AG04450 (cell line): ENCODE data around the gene PCDHB1. TPM values are rescaled to one million over a fixed set of nuclear protein-coding genes. Genes with fewer than 3 reads are reported as not detected.
"Not testable (repeated sequence)": the region's sequence is repeated elsewhere in the genome, so short reads cannot be mapped to it uniquely, and the experiment has no call there.

ENCODE experiments used
- CTCF ChIA-PET: fragments of 300-600, 350-600 bp; formaldehyde crosslinking; extraction: SDS; loops from one replicate; lab custom pipeline; 2022; ENCODE audit warnings: antibody characterized with exemption, inconsistent platforms; lab: Charles Lee
- POLR2A ChIA-PET: fragments of 350-600 bp; formaldehyde crosslinking; extraction: SDS; loops from one replicate; lab custom pipeline; 2021; ENCODE audit warnings: antibody characterized with exemption, inconsistent platforms; lab: Yijun Ruan, JAX
- DNase-seq: peaks from one replicate; pipeline ENCODE4 v3.0.0-alpha.2; 2011; ENCODE audit warnings: low read depth, low spot score
- H3K27ac ChIP-seq: one replicate; pipeline ENCODE4 v1.5.1; 2012; ENCODE audit warnings: low read depth, low read length, control low read depth
- H3K27me3 ChIP-seq: one replicate; pipeline ENCODE4 v1.6.0; 2012; ENCODE audit warnings: low read length; ENCODE audit not compliant: control insufficient read depth, insufficient read depth
- H3K4me3 ChIP-seq: 2 replicates; pipeline ENCODE4 v1.5.1; 2011; ENCODE audit warnings: mild to moderate bottlenecking, low read depth, low read length, control low read depth
- H3K9me3 ChIP-seq: 2 replicates; pipeline ENCODE4 v1.5.1; 2012; ENCODE audit warnings: low read length; ENCODE audit not compliant: control insufficient read depth, insufficient read depth
- CTCF ChIP-seq: IDR thresholded peaks from 2 replicates; pipeline ENCODE4 v1.5.1; 2011; ENCODE audit warnings: low read depth, low read length, control low read depth, inconsistent platforms
- polyA plus RNA-seq: library from polyadenylated mRNA; depleted of rRNA; stranded (reverse); fragments of >200 nt; gene quantifications from 2 replicates; pipeline ENCODE4 v1.2.3, GENCODE V29; 2011

The PCDHB1 gene
- polyA plus RNA-seq, 1 experiment = not detected

- no peak overlapping the region for H3K4me3 ChIP-seq
- POLR2A ChIA-PET = no interaction called here
- CTCF ChIA-PET = no interaction called here
Observed at GRCh38 chr5:141077826-141078225, 26.7 kb downstream of the PCDHB1 start.

DNA sequence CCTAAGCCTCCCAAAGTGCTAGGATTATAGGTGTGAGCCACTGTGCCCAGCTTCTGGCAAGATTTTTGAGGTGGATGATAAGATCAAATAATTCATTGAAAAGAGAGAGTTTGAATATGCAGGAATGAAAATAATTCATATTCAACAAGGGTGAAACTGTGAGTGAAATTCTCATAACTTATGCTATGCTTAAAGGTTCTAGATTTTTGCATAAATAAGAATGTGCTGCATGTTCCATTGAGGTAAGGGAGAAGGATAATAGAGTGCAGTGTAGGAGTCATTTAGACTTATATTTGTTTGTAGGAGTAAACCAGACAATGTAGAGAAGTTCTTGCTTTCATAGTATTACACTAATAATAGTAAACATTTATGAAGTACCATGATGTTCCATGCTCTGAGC is 31.1 kb downstream of the PCDHB1 start:
- CTCF ChIA-PET = no interaction called here
- Histone ChIP-seq H3K27ac (no peak overlapping the region), H3K4me3 (no peak overlapping the region), H3K27me3 (no peaks in the 10 kb centered on the region), H3K9me3 (peaks cover 28% of the 10 kb centered on the region)
- POLR2A ChIA-PET = no interaction called here
- no peak for DNase-seq
- no peak for TF ChIP-seq CTCF

More at GRCh38 chr5:141077826-141078225, 26.7 kb downstream of the PCDHB1 start:
- H3K9me3 ChIP-seq = peaks cover 21% of the 10 kb centered on the region
- H3K27me3 ChIP-seq = no peaks in the 10 kb centered on the region
- no peak overlapping the region for H3K27ac ChIP-seq
- no peak for TF ChIP-seq CTCF
- no peak for DNase-seq

- Histone ChIP-seq H3K4me3 (no peak overlapping the region), H3K9me3 (peaks cover 11% of the 10 kb centered on the region), H3K27me3 (no peaks in the 10 kb centered on the region), H3K27ac (no peak overlapping the region)
- ChIA-PET POLR2A (no interaction called here), CTCF (interaction anchor here (0.6 kb wide), 1 partner anchor 9 kb away, joined by 3 read pairs; no protein-coding TSS in a partner anchor)
- DNase-seq = no peak
- no peak; the same call in 1 of the 2 replicates for TF ChIP-seq CTCF
Observed at GRCh38 chr5:141084487-141084989, 33.4 kb downstream of the PCDHB1 start.

DNA sequence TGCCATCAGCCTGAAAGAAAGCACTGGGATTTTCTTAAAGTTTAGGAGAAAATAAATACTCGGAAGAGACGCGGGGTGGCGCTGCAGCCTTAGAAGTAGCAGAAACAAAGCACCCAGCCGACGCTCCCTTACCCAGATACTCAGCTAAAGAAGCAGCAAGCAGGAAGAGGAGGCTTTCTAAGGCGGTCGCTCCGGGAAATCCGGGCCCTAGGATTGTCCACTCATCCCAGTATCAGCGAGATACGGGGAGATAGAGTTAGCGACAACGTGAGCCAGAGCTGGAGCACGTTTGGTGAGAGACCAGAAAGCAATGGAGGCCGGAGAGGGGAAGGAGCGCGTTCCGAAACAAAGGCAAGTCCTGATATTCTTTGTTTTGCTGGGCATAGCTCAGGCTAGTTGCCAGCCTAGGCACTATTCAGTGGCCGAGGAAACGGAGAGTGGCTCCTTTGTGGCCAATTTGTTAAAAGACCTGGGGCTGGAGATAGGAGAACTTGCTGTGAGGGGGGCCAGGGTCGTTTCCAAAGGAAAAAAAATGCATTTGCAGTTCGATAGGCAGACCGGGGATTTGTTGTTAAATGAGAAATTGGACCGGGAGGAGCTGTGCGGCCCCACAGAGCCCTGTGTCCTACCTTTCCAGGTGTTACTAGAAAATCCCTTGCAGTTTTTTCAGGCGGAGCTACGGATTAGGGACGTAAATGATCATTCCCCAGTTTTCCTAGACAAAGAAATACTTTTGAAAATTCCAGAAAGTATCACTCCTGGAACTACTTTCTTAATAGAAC is 43.5 kb downstream of the PCDHB1 start, which contains the start of gene PCDHB2:
Gene PCDHB2, plus strand, starts transcription at position 135 of the 782 bp plus-strand sequence. Its CDS starts 176 bp downstream, at position 311.
- ChIA-PET CTCF (interaction anchor here (1.4 kb wide), 1 partner anchor 463 kb away, joined by 4 read pairs; no protein-coding TSS in a partner anchor), POLR2A (no interaction called here)
- Histone ChIP-seq H3K27ac (no peak within 1 kb of the TSS), H3K4me3 (peak within 1 kb of the TSS; percentile 37), H3K27me3 (no peaks in the 10 kb centered on the region), H3K9me3 (peaks cover 20% of the 10 kb centered on the region)
- TF ChIP-seq CTCF = peak; percentile 16; the same call in 1 of the 2 replicates
- DNase-seq = no peak

DNA sequence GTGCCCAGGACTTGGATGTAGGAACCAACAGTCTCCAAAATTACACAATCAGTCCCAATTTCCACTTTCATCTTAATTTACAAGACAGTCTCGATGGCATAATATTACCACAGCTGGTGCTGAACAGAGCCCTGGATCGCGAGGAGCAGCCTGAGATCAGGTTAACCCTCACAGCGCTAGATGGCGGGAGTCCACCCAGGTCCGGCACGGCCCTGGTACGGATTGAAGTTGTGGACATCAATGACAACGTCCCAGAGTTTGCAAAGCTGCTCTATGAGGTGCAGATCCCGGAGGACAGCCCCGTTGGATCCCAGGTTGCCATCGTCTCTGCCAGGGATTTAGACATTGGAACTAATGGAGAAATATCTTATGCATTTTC is 44.1 kb downstream of the PCDHB1 start:
- Histone ChIP-seq H3K9me3 (peaks cover 19% of the 10 kb centered on the region), H3K27ac (no peak overlapping the region), H3K27me3 (no peaks in the 10 kb centered on the region), H3K4me3 (no peak overlapping the region)
- ChIA-PET POLR2A (no interaction called here), CTCF (interaction anchor here (1.4 kb wide), 1 partner anchor 463 kb away, joined by 4 read pairs; no protein-coding TSS in a partner anchor)
- TF ChIP-seq CTCF = no peak
- DNase-seq = no peak

GRCh38 chr5:141096181-141096580 is 45.0 kb downstream of the PCDHB1 start:
- CTCF ChIA-PET, DNase-seq, H3K27me3 ChIP-seq, POLR2A ChIA-PET, H3K27ac ChIP-seq, H3K4me3 ChIP-seq: not testable (repeated sequence)
- H3K9me3 ChIP-seq = peaks cover 27% of the 10 kb centered on the region

GRCh38 chr5:141096586-141096985 is 45.4 kb downstream of the PCDHB1 start:
- POLR2A ChIA-PET, DNase-seq, H3K4me3 ChIP-seq, CTCF ChIA-PET, H3K27me3 ChIP-seq, H3K27ac ChIP-seq: not testable (repeated sequence)
- H3K9me3 ChIP-seq = peaks cover 30% of the 10 kb centered on the region
